ENCODE results near the gene COX7A1.

DNA sequence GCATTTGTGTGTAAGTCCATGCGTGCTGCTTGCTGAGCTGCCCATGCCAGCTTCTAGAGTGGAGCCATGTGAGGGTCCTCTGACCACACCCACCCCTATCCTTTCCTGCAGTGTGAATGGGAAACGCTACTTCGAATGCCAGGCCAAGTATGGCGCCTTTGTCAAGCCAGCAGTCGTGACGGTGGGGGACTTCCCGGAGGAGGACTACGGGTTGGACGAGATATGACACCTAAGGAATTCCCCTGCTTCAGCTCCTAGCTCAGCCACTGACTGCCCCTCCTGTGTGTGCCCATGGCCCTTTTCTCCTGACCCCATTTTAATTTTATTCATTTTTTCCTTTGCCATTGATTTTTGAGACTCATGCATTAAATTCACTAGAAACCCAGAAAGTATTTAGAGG lies 26.7 kb downstream of the COX7A1 start:
- TF ChIP-seq, protein P1, sequence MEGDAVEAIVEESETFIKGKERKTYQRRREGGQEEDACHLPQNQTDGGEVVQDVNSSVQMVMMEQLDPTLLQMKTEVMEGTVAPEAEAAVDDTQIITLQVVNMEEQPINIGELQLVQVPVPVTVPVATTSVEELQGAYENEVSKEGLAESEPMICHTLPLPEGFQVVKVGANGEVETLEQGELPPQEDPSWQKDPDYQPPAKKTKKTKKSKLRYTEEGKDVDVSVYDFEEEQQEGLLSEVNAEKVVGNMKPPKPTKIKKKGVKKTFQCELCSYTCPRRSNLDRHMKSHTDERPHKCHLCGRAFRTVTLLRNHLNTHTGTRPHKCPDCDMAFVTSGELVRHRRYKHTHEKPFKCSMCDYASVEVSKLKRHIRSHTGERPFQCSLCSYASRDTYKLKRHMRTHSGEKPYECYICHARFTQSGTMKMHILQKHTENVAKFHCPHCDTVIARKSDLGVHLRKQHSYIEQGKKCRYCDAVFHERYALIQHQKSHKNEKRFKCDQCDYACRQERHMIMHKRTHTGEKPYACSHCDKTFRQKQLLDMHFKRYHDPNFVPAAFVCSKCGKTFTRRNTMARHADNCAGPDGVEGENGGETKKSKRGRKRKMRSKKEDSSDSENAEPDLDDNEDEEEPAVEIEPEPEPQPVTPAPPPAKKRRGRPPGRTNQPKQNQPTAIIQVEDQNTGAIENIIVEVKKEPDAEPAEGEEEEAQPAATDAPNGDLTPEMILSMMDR (IDR thresholded peaks at IDR 0.05 in 8 of 11, conservative IDR thresholded peaks at IDR 0.05 in 3 of 11): no peak
- no peak for TF ChIP-seq POLR2A (IDR thresholded peaks at IDR 0.05)

All from spleen (tissue), 7 donors.